ENCODE results near the gene SPDYE4.

Gene SPDYE4

DNA sequence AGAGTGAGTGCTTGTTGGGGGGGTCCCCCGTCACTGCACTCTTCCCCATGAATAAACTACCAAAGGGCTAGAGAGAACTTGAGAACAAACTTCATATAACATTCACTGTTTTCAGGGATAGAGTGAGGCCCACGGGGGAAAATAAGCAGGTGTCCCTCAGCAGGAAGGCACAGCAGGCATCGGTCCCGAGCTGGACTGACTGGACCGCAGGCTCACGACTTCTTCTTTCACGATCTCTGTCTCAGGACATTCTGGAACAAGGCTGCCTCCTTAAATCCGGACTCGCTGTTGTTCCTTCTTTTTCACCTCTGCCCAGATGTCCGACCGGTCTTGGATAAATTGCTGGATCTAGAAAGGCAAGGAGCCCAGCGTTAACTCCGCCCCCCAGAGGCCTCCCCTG is 28.5 kb downstream of the SPDYE4 start:
- Histone ChIP-seq H4K20me1 (ENCODE audit: insufficient read depth, low read length) (no peaks in the 10 kb centered on the region), H3K27me3 (ENCODE audit: insufficient read depth, low read length) (no peaks in the 10 kb centered on the region), H3K79me2 (ENCODE audit: insufficient read depth, low read length) (no peaks in the 10 kb centered on the region), H2AFZ (ENCODE audit: low read length) (no peak overlapping the region), H3K9me3 (ENCODE audit: low read length) (no peaks in the 10 kb centered on the region), H3K4me3 (ENCODE audit: low read depth, low read length, poor library complexity, severe bottlenecking) (no peak overlapping the region), H3K9ac (ENCODE audit: low read length) (no peak overlapping the region), H3K4me1 (ENCODE audit: insufficient read depth, low read length, severe bottlenecking) (no peaks in the 10 kb centered on the region), H3K27ac (ENCODE audit: low read depth, low read length, poor library complexity, severe bottlenecking) (no peak overlapping the region), H3K4me2 (ENCODE audit: low read length) (no peak overlapping the region), H3F3A (ENCODE audit: insufficient read depth, low read length) (no peaks in the 10 kb centered on the region), H3K36me3 (ENCODE audit: insufficient read depth, low read length) (no peaks in the 10 kb centered on the region), H3K9me2 (ENCODE audit: low read depth, low read length) (no peaks in the 10 kb centered on the region)
- no peak for TF ChIP-seq EZH2 (IDR thresholded peaks at IDR 0.05; ENCODE audit: borderline replicate concordance, low read length)
- TF ChIP-seq, protein P1, sequence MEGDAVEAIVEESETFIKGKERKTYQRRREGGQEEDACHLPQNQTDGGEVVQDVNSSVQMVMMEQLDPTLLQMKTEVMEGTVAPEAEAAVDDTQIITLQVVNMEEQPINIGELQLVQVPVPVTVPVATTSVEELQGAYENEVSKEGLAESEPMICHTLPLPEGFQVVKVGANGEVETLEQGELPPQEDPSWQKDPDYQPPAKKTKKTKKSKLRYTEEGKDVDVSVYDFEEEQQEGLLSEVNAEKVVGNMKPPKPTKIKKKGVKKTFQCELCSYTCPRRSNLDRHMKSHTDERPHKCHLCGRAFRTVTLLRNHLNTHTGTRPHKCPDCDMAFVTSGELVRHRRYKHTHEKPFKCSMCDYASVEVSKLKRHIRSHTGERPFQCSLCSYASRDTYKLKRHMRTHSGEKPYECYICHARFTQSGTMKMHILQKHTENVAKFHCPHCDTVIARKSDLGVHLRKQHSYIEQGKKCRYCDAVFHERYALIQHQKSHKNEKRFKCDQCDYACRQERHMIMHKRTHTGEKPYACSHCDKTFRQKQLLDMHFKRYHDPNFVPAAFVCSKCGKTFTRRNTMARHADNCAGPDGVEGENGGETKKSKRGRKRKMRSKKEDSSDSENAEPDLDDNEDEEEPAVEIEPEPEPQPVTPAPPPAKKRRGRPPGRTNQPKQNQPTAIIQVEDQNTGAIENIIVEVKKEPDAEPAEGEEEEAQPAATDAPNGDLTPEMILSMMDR (IDR thresholded peaks at IDR 0.05; ENCODE audit: low read length): no peak

GRCh38 chr17:8729421-8729820 is 28.9 kb downstream of the SPDYE4 start:
- Histone ChIP-seq H3K9me3 (ENCODE audit: low read length) (no peaks in the 10 kb centered on the region), H2AFZ (ENCODE audit: low read length) (no peak overlapping the region), H3K27ac (ENCODE audit: low read depth, low read length, poor library complexity, severe bottlenecking) (no peak overlapping the region), H3K9me2 (ENCODE audit: low read depth, low read length) (no peaks in the 10 kb centered on the region), H3K4me1 (ENCODE audit: insufficient read depth, low read length, severe bottlenecking) (no peaks in the 10 kb centered on the region), H3K27me3 (ENCODE audit: insufficient read depth, low read length) (no peaks in the 10 kb centered on the region), H3K36me3 (ENCODE audit: insufficient read depth, low read length) (no peaks in the 10 kb centered on the region), H3K9ac (ENCODE audit: low read length) (no peak overlapping the region), H3K4me3 (ENCODE audit: low read depth, low read length, poor library complexity, severe bottlenecking) (no peak overlapping the region), H3K79me2 (ENCODE audit: insufficient read depth, low read length) (no peaks in the 10 kb centered on the region), H3F3A (ENCODE audit: insufficient read depth, low read length) (no peaks in the 10 kb centered on the region), H4K20me1 (ENCODE audit: insufficient read depth, low read length) (no peaks in the 10 kb centered on the region), H3K4me2 (ENCODE audit: low read length) (no peak overlapping the region)
- TF ChIP-seq, protein P1 (IDR thresholded peaks at IDR 0.05; ENCODE audit: low read length): no peak
- no peak for TF ChIP-seq EZH2 (IDR thresholded peaks at IDR 0.05; ENCODE audit: borderline replicate concordance, low read length)

- H3F3A ChIP-seq (ENCODE audit: insufficient read depth, low read length): no peaks in the 10 kb centered on the region
- H3K9ac ChIP-seq (ENCODE audit: low read length): no peak overlapping the region
- H3K4me1 ChIP-seq (ENCODE audit: insufficient read depth, low read length, severe bottlenecking): no peaks in the 10 kb centered on the region
- H3K36me3 ChIP-seq (ENCODE audit: insufficient read depth, low read length): no peaks in the 10 kb centered on the region
- H2AFZ ChIP-seq (ENCODE audit: low read length): no peak overlapping the region
- no peak for TF ChIP-seq EZH2 (IDR thresholded peaks at IDR 0.05; ENCODE audit: borderline replicate concordance, low read length)
- TF ChIP-seq, protein P1 (IDR thresholded peaks at IDR 0.05; ENCODE audit: low read length): no peak
- H3K27ac ChIP-seq (ENCODE audit: low read depth, low read length, poor library complexity, severe bottlenecking): no peak overlapping the region
- H3K9me2 ChIP-seq (ENCODE audit: low read depth, low read length): no peaks in the 10 kb centered on the region
- no peak overlapping the region for H3K4me2 ChIP-seq (ENCODE audit: low read length)
- no peaks in the 10 kb centered on the region for H4K20me1 ChIP-seq (ENCODE audit: insufficient read depth, low read length)
- no peaks in the 10 kb centered on the region for H3K27me3 ChIP-seq (ENCODE audit: insufficient read depth, low read length)
- H3K9me3 ChIP-seq (ENCODE audit: low read length): no peaks in the 10 kb centered on the region
- no peaks in the 10 kb centered on the region for H3K79me2 ChIP-seq (ENCODE audit: insufficient read depth, low read length)
- no peak overlapping the region for H3K4me3 ChIP-seq (ENCODE audit: low read depth, low read length, poor library complexity, severe bottlenecking)
Measured at GRCh38 chr17:8728971-8729370, 29.4 kb downstream of the SPDYE4 start.

All from OCI-LY1 (cell line).